Stimulated activated CD4-positive, alpha-beta T cell treated with anti-CD3 and anti-CD28 coated beads, Interleukin-1b, Interleukin-23, amount 100 ng/mL, for 4 hours (primary cell): ENCODE measurements around the gene DPYD.
"Not testable (repeated sequence)": the region's sequence is repeated elsewhere in the genome, so short reads cannot be mapped to it uniquely, and the experiment has no call there.

Experiments
- DNase-seq, 2 donors: peaks; one replicate each; pipeline ENCODE4 v3.0.0-alpha.2; 2020; ENCODE audit warnings: low read depth in 2 of 2

The DPYD gene

GRCh38 chr1:97281962-97282361, 638.9 kb downstream of the DPYD start:
- DNase-seq, result no peak

DNA sequence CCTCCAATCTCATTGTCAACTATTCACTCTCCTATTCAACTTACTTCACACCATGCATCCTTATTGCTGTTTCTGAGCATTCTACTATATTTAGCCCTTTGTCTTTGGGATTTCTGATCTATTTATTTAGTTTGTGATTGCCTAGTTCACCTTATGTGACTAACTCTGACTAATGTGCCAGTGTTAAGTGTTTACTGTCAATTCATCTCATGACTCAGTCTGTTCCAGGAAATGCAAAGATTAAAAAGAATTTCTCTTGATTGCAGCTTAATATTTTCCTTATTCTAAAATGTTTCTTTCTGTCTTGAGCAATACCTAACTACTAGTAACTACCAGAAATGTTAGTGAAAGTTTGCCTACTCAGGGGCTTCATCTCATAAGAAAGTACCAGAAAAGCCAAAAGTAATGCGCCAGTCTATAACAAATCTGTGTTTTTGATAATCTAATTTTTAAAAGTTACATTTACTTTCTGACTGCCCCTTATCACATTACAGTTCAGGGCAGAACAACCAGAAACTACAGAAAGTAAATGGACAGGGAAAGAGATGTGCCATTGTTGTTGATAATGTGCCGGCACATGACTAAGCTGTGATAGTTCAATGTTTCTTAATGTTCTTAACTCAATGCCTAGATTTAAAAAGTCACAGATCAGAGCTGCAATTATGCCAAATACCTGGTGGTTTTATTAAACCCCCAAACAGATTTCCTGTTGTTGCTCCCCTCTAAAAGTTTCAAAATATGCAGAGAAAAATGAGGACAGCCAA, 642.8 kb downstream of the DPYD start:
- no peak for DNase-seq

DNA sequence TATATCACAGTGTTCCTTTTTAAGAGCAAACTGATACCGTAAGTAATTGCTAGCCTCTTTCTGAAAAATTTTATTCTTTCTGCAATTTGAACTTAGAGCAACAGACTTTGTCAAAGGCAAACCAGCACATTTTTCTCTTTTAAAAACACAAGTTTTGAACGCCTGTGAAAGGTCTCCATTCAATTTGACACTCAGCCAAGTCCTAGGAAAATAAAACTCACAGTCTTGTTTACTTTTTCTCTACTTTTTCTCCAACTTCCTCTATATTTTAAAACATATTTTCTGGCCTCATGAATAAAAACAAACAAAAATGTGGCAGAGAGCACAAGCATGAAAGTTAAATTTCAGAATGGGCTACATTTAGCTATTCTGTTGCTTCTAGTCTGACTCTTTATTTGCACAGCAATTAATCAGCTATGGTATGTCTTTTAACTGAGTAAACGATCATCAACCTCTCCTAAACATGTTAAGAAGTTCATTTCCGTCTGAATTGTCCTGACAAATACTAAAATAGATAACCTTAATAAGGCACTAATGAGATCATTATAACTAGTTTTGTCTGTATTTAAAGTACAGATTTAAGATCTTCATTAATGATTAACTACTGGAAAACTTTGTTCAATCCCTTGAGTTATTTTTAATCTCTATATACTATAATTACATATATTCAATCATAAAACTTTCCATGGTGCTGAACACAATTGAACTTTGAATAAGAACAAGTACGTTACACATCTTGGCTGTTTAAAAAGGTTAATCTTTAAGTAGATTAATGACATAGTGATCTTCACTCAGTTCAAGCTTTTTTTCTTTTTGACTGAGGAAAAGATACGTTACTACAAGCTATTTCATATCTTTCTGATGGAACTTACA, 648.7 kb downstream of the DPYD start:
- no peak for DNase-seq

- DNase-seq, result no peak
Observed at GRCh38 chr1:97270508-97271307, 650.1 kb downstream of the DPYD start.

DNA sequence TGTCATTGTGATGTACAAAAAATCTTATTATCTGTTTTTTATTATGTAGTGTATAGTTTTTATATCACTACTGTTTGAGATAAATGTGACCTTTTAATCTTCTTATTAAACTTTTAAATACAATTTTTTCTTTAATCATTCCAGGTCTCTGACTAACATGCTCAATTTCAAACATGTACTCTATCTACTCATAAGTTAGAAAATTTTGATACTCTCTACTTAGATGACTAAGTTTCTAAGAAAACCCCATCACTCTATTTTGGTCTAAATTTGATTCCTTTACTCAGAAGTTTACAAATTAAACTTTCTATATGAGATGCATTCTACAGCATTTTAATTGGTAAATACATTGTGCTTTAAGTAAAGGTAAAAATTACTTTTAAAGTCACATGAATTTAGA, 655.2 kb downstream of the DPYD start:
- DNase-seq, result no peak

DNA sequence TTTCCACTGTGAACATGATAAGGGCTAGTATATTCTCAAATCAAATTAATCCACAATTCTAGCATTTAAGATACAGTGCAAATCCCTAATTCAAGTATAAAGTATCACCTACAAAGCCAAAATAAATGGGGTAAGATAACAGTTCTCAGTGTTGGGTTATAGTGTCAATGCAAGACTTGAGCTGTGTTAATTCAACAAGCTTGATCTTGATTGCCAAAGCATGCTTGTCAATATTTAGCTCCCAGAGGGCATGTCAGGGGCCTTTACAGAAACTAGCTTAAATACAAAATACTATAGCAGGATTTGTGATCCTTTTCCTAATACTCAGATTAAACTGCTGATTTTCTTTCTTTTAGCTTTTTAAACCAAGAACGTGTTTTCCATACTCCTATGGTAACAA, 658.0 kb downstream of the DPYD start:
- DNase-seq, result no peak

DNA sequence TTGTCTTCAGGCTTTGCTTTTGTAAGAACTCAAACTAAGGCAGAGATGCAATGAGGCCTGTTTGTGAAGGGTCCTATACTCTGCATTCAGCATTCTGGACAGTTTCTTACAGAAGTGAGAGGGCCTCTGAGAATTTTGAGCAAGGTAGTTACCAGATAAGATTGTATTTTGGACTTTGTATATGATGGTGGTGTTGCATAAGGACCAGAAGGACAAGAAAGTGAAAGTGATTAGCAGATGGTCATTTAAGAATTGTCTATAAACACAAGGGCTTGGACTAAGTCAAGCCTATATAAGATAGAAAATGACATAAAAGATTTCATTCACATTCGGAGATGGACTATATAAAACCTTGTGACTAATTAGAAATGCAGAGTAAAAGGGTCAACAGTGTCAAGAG, 662.2 kb downstream of the DPYD start:
- DNase-seq, result no peak

DNA sequence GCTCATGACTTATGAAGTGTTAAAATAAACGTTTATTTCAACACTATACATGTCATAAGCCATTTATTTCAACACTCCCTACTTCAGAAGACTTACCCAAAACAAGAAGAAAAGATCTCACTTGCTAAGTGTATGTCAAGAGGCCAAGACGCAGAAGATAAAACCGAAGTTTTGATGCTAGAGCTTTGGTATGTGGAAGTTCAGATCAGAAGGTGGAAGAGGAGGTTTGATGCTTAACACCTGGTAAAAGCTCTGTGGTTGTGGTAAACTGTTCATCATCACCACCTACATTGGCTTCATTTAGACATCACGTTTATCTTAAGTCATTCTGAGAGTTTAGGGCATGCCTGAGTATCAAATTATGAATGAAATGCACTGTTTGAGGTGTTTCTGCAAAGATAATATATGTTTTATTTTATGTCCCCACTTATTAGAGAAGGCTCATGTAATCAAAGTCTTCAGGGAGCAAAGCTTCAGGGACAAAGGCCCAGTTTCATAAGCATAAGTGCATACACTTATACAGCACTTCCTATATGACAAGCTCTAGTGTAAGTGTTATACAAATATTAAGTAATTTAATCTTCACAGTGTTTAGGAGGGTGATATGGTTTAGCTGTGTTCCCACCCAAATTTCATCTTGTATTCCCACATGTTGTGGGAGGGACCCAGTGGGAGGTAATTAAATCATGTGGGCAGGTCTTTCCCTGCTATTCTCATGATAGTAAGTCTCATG, 665.9 kb downstream of the DPYD start:
- no peak for DNase-seq

DNA sequence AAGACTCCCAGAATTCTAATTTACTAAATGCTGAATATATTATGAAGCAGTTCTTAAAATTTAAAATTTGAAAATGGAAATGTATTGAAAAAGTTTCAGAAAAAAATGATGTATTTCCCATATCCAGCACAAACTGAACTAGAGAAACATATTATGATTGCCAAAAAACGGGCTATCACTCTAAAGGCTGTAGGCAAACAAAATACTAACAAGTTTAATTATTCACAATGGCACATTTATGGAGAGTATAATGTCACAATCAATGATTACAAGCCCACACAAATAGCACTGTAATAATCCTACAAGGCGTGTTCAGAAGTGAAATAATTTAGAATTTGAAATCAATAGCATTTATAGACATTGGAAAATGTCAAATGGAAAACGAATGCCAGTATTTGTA, 667.9 kb downstream of the DPYD start:
- no peak for DNase-seq

GRCh38 chr1:97252076-97252475, 668.8 kb downstream of the DPYD start:
- no peak for DNase-seq

DNA sequence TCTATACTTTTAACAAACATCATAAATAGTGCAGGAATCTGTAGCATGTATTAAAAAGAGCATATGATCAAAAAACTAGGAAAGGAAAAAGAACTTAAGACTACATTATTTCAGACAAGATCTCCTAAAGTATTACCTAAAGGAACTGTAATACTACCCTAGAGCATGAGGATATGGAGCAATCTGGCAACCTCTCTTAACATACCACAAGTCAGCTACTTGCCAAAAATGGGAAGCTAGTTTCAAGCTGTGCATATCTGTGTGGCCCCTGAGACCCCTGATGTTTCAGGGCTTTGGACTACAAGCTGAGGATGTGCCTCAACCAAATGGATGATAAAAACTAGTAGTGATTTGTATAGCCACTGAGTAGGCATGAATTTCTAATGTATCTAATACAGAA, 673.6 kb downstream of the DPYD start:
- DNase-seq, result no peak

GRCh38 chr1:97245682-97246081, 675.2 kb downstream of the DPYD start:
- DNase-seq, result no peak

DNA sequence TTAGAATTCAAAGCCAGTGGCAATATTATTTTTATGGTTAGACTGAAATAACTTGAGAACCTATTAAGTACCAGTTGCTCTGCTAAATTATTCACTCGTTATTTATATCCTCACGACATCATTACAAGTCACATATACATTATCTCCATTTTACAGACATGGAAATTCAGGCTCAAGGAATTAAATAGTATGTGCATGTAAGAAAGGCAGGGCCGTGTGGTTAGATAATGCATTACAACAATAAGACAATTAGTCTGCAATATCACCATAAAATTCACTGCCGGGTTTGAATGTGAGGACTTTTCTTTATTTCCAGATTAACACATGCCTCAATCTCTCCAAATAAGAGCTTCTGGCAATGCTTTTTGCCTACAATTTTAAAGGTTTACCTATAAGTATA, 675.8 kb downstream of the DPYD start:
- DNase-seq, result no peak

GRCh38 chr1:97243973-97244560, 676.8 kb downstream of the DPYD start:
- no peak for DNase-seq

DNA sequence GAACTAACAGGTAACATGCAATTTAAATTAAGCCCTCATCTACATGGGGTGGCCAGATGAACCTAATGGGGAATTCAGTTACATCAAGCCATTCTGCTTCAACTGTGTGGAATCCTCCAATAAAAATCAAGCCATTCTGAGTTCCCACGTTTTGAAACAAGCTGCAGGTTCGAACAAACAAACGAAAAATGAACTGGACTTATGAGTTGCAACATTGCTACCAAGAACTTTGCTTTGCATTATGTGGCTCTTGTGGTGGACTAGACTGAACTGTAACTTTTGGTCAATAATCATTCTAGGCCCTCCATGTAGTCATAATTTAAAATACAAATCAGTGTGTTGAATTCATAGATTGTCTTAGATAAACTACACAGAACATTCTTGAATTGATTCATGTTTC, 682.0 kb downstream of the DPYD start:
- DNase-seq, result no peak

- DNase-seq, result not testable (repeated sequence)
Observed at GRCh38 chr1:97231354-97231753, 689.5 kb downstream of the DPYD start.

- no peak for DNase-seq
Observed at GRCh38 chr1:97212671-97213070, 708.2 kb downstream of the DPYD start.

GRCh38 chr1:97210307-97210706, 710.5 kb downstream of the DPYD start:
- no peak for DNase-seq

GRCh38 chr1:97209381-97209957, 711.4 kb downstream of the DPYD start:
- no peak for DNase-seq

DNA sequence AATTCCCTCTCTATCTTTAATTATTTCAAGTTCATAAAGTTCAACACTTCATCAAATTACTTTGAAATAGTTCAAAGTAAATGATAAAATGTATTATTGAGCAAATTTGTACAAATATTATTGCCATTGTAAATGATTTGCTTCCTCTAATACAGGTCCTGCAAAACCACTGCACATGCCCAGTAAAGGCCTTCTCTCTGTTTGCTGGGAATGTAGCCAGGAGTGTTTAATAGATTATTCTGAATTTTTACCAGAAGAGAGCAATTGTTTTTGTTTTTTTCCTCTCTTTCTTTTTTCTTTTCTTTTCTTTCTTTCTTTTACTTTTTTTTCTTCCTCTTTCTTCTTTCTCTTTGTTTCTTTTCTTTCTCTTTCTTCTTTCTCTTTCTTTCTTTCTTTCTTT, 713.0 kb downstream of the DPYD start:
- no peak for DNase-seq

DNA sequence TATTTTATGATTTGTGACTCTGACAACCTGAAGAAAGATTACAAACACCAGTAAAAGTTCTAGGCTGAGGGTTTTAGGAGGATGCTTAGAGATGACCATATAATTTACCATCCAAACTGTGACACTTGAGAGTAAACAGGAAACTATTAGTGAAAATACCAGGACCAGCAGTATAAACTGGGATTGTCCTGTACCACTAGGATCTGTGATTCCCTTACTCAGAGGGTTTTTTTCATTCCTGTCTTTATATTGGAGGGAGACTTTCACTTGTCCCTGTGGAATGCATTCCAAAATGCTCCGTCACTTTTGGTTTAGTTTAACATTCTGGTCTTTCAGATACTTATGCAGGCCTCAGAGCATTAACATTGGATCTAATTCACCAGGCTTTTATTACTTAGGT, 716.4 kb downstream of the DPYD start:
- DNase-seq, result no peak
